Lower leg skin (tissue), 4 donors: ENCODE data around the gene IFI35. TPM values are rescaled to one million over a fixed set of nuclear protein-coding genes. Genes with fewer than 3 reads are reported as not detected.
A peak's percentile ranks its signal among the peaks of the same experiment; 100 is the strongest.

ENCODE experiments used
- DNase-seq, 2 donors: peaks; one replicate each; pipeline ENCODE4 v3.0.0-alpha.2; 2019; ENCODE audit warnings: low spot score in 2 of 2
- H3K4me3 ChIP-seq: fragments of 200-600 bp; sonication (generic); 2 replicates; pipeline ENCODE4 v1.5.1; 2017; ENCODE audit warnings: mild to moderate bottlenecking, low read depth; ENCODE audit not compliant: poor library complexity, severe bottlenecking
- POLR2A ChIP-seq, 2 donors: fragments of 450-650 bp; IDR thresholded peaks; one replicate each; pipeline ENCODE4 v1.6.1; 2016 to 2017; ENCODE audit warnings: antibody characterized with exemption in 2 of 2, mild to moderate bottlenecking in 1 of 2, moderate library complexity in 1 of 2
- WGBS, 2 donors: methylation state at CpG; one replicate each; pipeline ENCODE4 v1.1.5; 2018; 5-methylcytosine and 5-hydroxymethylcytosine counted together
- intact Hi-C: fragments of 100-400 bp; cut with DNase I; formaldehyde crosslinking; loops from one replicate; pipeline ENCODE4 v1.15.0; 2023; ENCODE audit warnings: low total_unique reads
- total RNA-seq, 4 donors: library from RNA; depleted of rRNA; stranded (reverse); fragments of >200 nt; gene quantifications; one replicate each; pipeline ENCODE4 v1.1.0, GENCODE V29; 2016
- TF ChIP-seq, protein P1 (sequence below), 3 donors: fragments of 450-650 bp; IDR thresholded peaks; one replicate each; pipeline ENCODE4 v1.5.1; 2016; ENCODE audit warnings: antibody characterized with exemption in 3 of 3, mild to moderate bottlenecking in 3 of 3, moderate library complexity in 2 of 3

IFI35 gene
- total RNA-seq, 4 donors from 2014 or later, result 7.6 to 18.5 (median 16.9) TPM

DNA sequence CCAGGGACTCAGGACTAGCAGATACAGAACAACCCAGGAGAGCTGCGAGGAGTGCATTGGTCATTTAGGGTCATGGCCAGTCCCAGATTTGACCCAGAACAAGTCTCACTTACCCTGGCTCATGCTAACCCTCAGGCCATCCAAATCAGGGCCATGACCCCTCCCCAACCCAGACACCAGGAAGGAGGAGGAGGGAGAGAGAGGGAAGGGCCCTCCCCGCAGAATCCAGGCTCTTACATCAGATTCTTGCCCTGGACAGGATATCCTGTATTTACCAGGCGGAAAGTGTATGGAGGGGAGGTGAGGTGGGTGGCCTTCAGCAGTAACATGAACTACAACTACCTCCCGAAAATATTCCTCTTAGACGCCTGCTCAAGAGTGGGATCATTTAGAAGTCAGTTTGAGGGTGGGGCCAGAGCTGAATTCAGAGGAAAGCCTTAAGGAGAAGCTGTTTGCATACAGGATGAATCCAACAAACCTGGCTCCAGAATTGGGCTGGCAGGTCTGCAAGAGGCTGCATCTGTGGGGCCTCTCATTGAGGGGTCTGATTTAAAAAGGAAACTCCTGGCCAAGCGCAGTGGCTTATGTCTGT, 13.5 kb downstream of the IFI35 start:
- DNase-seq, result no peak
- TF ChIP-seq POLR2A (IDR thresholded peaks at IDR 0.05), result no peak
- TF ChIP-seq, protein P1, sequence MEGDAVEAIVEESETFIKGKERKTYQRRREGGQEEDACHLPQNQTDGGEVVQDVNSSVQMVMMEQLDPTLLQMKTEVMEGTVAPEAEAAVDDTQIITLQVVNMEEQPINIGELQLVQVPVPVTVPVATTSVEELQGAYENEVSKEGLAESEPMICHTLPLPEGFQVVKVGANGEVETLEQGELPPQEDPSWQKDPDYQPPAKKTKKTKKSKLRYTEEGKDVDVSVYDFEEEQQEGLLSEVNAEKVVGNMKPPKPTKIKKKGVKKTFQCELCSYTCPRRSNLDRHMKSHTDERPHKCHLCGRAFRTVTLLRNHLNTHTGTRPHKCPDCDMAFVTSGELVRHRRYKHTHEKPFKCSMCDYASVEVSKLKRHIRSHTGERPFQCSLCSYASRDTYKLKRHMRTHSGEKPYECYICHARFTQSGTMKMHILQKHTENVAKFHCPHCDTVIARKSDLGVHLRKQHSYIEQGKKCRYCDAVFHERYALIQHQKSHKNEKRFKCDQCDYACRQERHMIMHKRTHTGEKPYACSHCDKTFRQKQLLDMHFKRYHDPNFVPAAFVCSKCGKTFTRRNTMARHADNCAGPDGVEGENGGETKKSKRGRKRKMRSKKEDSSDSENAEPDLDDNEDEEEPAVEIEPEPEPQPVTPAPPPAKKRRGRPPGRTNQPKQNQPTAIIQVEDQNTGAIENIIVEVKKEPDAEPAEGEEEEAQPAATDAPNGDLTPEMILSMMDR (IDR thresholded peaks at IDR 0.05), result no peak
- intact Hi-C loops, result loop anchor here (10.0 kb wide), 1 partner anchor 295 kb away; no protein-coding TSS in a partner anchor

DNA sequence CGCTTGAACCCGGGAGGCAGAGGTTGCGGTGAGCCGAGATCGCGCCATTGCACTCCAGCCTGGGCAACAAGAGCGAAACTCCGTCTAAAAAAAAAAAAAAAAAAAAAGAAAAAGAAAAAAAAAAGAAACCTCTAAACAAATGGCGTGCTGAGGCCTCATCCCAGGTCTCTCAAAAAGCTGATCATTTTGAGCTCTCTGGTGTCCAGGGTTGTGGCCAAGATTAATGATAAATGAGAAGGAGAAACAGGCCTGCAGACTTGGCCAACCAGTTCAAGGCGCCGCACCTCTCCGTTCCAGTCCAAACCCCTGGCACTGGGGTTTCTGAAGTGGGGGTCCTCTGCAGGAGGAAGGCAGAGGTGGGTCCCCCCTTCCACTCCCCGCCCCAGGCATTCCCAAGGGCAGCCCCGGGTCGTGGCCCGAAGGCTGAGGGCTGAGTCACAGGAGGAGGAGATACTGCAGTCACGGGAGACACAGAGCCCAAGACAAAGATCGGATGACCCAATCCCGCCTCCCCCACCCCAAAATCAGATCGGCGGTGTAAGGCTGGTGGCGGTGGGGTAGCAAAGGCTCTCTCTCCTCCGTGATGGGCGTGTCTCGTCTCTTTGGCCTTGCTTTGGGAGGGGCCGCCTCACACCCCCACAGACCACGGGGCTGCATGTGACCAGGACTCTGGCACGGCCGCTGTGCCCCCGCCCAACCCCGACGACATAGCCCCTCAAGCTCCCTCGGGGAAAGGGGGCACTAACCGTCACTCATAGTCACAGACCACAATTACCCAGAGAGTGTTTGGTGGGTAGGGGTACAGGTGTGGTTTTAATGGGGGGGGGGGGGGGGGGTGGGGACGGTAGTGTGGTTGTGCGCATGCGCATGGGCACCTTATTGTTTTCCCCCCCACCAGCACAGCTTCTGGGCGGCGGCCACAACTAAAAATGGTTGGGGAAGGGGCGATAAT, 14.5 kb downstream of the IFI35 start:
- H3K4me3 ChIP-seq, result peak overlapping the region; percentile 99
- peak; percentile 87 to 97 for DNase-seq
- TF ChIP-seq, protein P1 (IDR thresholded peaks at IDR 0.05), result no peak
- TF ChIP-seq POLR2A (IDR thresholded peaks at IDR 0.05), result no peak
- 21 to 26% methylated on average over 29 to 36 of the region's 40 CpGs for WGBS, 2 donors
- intact Hi-C loops, result loop anchor here (10.0 kb wide), 1 partner anchor 294 kb away; no protein-coding TSS in a partner anchor

More for the DNA sequence above, 13.5 kb downstream of the IFI35 start:
- no peak overlapping the region for H3K4me3 ChIP-seq
- WGBS, 2 donors, result 51 to 62% methylated on average over 6 of the region's 6 CpGs

DNA sequence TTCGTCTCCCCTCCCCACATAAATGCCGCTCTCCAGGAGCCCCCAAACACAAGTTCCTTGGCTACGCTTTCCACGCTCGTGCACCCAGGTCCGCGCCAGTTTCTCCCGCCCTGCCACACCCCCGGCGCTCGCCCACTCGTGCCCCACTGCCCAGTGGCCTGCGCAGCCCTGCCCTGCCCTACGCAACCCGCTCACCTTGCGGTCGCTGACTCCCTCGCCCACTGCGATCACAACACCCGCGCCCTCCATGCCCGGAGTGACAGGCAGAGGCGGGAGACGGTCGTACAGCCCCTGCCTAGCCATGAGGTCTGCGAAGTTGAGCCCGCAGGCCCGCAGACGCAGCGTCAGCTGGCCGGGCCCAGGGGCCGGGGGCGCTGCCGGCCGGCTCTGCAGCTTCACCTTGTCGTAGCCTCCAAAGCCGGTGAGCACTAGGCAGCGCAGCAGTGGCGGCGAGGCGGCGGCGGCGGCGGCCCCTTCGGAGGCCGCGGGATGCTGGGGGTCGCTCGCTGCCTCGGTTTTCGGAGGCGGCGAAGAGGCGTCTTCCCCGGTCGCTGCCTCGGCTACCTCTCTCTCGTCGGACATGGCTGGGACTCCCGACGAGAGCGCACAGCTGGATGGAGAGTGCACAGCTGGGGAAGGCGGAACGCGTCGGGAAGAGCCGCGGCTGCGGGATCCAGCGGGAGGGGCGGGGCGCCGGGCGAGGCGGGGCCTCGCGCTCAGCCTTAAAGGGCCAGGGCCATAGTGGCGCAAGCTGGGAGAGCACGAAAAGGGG, 15.3 kb downstream of the IFI35 start, which contains the start of gene VAT1:
VAT1 (minus strand) TSS at position 645 of the 772 bp plus-strand sequence; CDS start at position 582, 63 bp downstream.
- H3K4me3 ChIP-seq, result peak within 1 kb of the TSS; percentile 99
- peak; percentile 77 to 97 for DNase-seq
- 0 to 1% methylated on average over 38 to 39 of the region's 80 CpGs for WGBS, 2 donors
- TF ChIP-seq POLR2A (IDR thresholded peaks at IDR 0.05), result peak in 1 of 2 donors; percentile 36
- TF ChIP-seq, protein P1 (IDR thresholded peaks at IDR 0.05), result no peak
- intact Hi-C loops, result loop anchor here (10.0 kb wide), 1 partner anchor 293 kb away; no protein-coding TSS in a partner anchor

DNA sequence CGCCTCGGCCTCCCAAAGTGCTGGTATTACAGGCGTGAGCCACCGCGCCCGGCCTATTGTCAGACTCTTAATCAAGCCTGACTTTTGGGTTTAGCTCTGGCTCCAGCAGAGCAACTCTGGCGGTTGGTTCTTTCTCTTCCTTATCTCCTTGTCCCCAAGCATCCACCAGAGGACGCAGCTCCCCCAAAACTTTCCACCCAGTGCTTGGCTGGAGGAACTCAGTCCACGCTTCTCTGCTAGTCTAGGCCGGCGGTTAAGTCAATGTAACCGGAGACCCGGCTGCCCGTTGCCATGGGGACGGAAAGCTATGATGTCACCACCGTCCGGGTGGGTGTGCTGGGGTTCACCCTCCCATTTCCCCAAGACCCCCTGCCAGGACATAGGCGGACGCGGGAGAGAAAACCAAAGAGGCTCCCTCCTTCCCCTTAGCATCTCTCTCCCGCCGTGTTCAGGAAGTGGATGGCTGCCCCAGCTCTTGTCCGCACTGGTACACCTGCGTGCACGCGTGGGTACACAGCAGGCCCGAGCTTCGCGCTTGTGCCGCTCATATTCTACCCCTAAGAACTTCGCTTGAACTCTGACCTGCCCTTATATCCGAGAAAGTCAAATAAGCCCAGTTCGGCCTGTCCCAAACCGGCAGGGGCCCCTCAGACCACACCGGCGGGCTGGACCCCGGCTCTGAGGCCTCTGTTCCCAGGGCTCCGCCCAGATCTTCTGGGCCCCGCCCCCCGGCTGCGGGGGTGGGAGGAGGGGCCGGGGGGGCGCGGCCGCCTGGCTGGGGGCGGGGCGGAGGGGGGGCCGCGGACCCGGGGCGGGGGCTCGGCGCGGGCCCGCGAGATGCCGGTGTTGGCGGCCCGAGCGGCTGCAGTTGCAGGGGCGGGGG, 18.1 kb downstream of the IFI35 start, which contains the start of gene RND2:
RND2 (plus strand) TSS at position 825 of the 883 bp plus-strand sequence. CDS start 117 bp downstream, outside the sequence.
- intact Hi-C loops, result loop anchor here (10.0 kb wide), 1 partner anchor 290 kb away; no protein-coding TSS in a partner anchor
- WGBS, 2 donors, result 0 to 1% methylated on average over 37 to 38 of the region's 61 CpGs
- DNase-seq, result peak; percentile 89 to 97
- peak within 1 kb of the TSS; percentile 27 for H3K4me3 ChIP-seq
- TF ChIP-seq POLR2A (IDR thresholded peaks at IDR 0.05), result no peak
- TF ChIP-seq, protein P1 (IDR thresholded peaks at IDR 0.05), result peak in 1 of 3 donors; percentile 51
